Testis (tissue), 2 donors: ENCODE results near the gene FAM184B.

ENCODE experiments used
- CTCF ChIP-seq, 3 experiments: fragments of 450-650 bp in 2 of 3; fragments of 200-600 bp in 1 of 3; sonication (generic) in 1 of 3; IDR thresholded peaks; one replicate each; pipeline ENCODE4 v1.5.1; 2016 to 2019; ENCODE audit warnings: antibody characterized with exemption in 3 of 3, mild to moderate bottlenecking in 2 of 3, moderate library complexity in 1 of 3
- POLR2A ChIP-seq: fragments of 450-650 bp; IDR thresholded peaks from one replicate; pipeline ENCODE4 v1.6.1; 2017; ENCODE audit warnings: antibody characterized with exemption, mild to moderate bottlenecking, moderate library complexity

- TF ChIP-seq CTCF (IDR thresholded peaks at IDR 0.05) (no peak), POLR2A (no peak)
Measured at GRCh38 chr4:17690898-17691297, 90.5 kb downstream of the FAM184B start.
